Stomach (tissue), 9 donors: ENCODE results near the gene RBBP8NL. TPM values are rescaled to one million over a fixed set of nuclear protein-coding genes. Genes with fewer than 3 reads are reported as not detected.

Experiments
- DNase-seq, 2 donors: peaks; one replicate each; pipeline versions ENCODE4 v3.0.0 to v3.0.0-alpha.2; 2013 to 2019
- H3K27ac ChIP-seq, 5 donors: fragments of 200-600 bp in 4 of 5; sonication (generic) in 4 of 5; one replicate each; pipeline ENCODE4 v1.5.1; 2013 to 2019; ENCODE audit warnings: mild to moderate bottlenecking in 1 of 5, moderate library complexity in 1 of 5
- H3K27me3 ChIP-seq, 3 donors: fragments of 200-600 bp; sonication (generic); one replicate each; pipeline ENCODE4 v1.5.1; 2017 to 2019; ENCODE audit warnings: mixed run types in 1 of 3
- H3K36me3 ChIP-seq, 4 donors: fragments of 200-600 bp; sonication (generic); 1 replicate in 3 of 4; 2 replicates in 1 of 4; pipeline ENCODE4 v1.5.1; 2016 to 2019
- H3K4me1 ChIP-seq, 4 donors: fragments of 200-600 bp; sonication (generic); one replicate each; pipeline ENCODE4 v1.5.1; 2016 to 2019
- H3K4me3 ChIP-seq, 4 donors: fragments of 200-600 bp; sonication (generic) in 3 of 4; one replicate each; pipeline ENCODE4 v1.5.1; 2016 to 2019; ENCODE audit warnings: mild to moderate bottlenecking in 1 of 4
- H3K9me3 ChIP-seq, 4 donors: fragments of 200-600 bp; sonication (generic); one replicate each; pipeline ENCODE4 v1.5.1; 2016 to 2019
- CTCF ChIP-seq, 7 experiments: fragments of 450-650 bp in 4 of 7; fragments of 200-600 bp in 3 of 7; sonication (generic) in 3 of 7; IDR thresholded peaks; one replicate each; pipeline ENCODE4 v1.5.1; 2016 to 2019; ENCODE audit warnings: antibody characterized with exemption in 7 of 7, control low read depth in 2 of 7, mild to moderate bottlenecking in 1 of 7
- EP300 ChIP-seq: sonication (generic); formaldehyde crosslinking; IDR thresholded peaks from one replicate; pipeline ENCODE4 v1.6.1; 2017; ENCODE audit warnings: antibody characterized with exemption
- POLR2A ChIP-seq, 4 donors: fragments of 450-650 bp; IDR thresholded peaks; one replicate each; pipeline ENCODE4 v1.6.1; 2016; ENCODE audit warnings: antibody characterized with exemption in 4 of 4, control low read depth in 2 of 4, mild to moderate bottlenecking in 1 of 4, moderate library complexity in 1 of 4
- POLR2AphosphoS5 ChIP-seq, 3 donors: sonication (generic); formaldehyde crosslinking; IDR thresholded peaks; one replicate each; pipeline ENCODE4 v1.6.1; 2016; ENCODE audit warnings: antibody characterized with exemption in 3 of 3
- whole genome bisulfite sequencing, 5 donors: extraction: QIAGEN DNeasy Blood & Tissue Kit in 3 of 5; methylation state at CpG; one replicate each; pipeline versions ENCODE4 v1.1.5 to v1.1.7; 2013 to 2018; 5-methylcytosine and 5-hydroxymethylcytosine counted together
- intact Hi-C: fragments of 100-400 bp; cut with DNase I; formaldehyde crosslinking; loops from one replicate; pipeline ENCODE4 v1.15.1; 2023; ENCODE audit warnings: low total_unique reads
- polyA plus RNA-seq, 3 donors: library from polyadenylated mRNA; stranded (reverse); fragments of 200-250 nt; gene quantifications; one replicate each; pipeline ENCODE4 v1.2.3, GENCODE V29; 2013
- total RNA-seq, 5 donors: library from RNA; depleted of rRNA; stranded (reverse); fragments of >200 nt; gene quantifications; one replicate each; pipeline versions ENCODE4 v1.1.0 to v1.2.3, GENCODE V29; 2014 to 2016
- donor health status: healthy with polysubstance abuse.
- donor health status: Bipolar disorder and iron deficiency.
- donor health status: healthy.

The RBBP8NL gene
- total and polyA plus RNA-seq, 8 donors, result 0.45 to 8.0 (median 2.2) TPM; not detected in 2

DNA sequence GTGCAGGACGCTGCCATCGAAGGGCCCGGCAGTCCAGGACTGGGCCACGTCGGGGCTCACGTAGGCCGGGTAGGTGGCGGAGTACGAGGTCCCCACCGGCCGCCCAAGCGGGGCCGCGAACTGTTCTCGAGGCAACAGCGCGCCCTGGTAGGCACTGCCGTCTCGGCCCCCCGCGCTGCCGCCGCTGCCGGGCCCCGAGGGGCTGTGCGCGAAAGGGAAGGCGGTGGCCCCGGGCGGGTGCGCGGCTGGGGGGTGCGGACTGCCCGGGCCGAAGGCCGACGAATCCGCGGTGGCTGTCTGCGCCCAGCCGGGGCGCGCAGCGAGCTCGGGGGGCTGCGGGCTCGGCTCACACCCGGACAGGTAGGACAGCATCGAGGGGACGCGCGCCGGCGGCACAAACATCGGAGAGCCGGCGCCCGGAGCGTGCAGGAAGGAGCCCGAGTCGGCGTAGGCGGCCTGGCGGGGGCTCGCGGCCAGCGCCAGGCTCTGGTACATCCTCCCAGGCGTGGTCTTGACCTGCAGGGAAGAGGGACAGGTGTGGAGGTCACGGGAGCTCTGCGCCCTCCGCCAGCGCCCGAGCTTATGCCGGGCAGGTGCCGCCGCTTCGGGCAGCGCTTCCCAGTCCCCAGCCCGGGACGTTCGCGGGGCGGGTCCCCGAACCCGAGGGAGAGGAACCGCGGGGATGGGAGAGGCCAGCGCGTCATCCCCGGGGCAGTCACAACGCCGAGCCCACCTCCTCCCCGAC, 47.9 kb upstream of the RBBP8NL start:
- H3K27me3 ChIP-seq, result peaks cover 12 to 92% (median 40%) of the 10 kb centered on the region in 3 donors

GRCh38 chr20:62474604-62475026, 47.3 kb upstream of the RBBP8NL start:
- H3K4me3 ChIP-seq, result peak overlapping the region; percentile 48 to 59 (median 52)
- peak overlapping the region; percentile 83 to 92 (median 84) for H3K27ac ChIP-seq
- peaks cover 13 to 56% (median 50%) of the 10 kb centered on the region in 4 donors for H3K4me1 ChIP-seq
- 5 to 14% (median 9%) methylated on average over 24 to 25 of the region's 25 CpGs for WGBS, 5 donors
- DNase-seq, result no peak
- intact Hi-C loops, result no loop called here
- H3K9me3 ChIP-seq, result no peaks in the 10 kb centered on the region
- H3K27me3 ChIP-seq, result peaks cover 12 to 90% (median 40%) of the 10 kb centered on the region in 3 donors
- TF ChIP-seq EP300 (no peak), POLR2AphosphoS5 (IDR thresholded peaks at IDR 0.05) (no peak), CTCF (IDR thresholded peaks at IDR 0.05) (no peak), POLR2A (IDR thresholded peaks at IDR 0.05) (no peak)
- no peaks in the 10 kb centered on the region for H3K36me3 ChIP-seq

More for the DNA sequence above, 47.9 kb upstream of the RBBP8NL start:
- Histone ChIP-seq H3K4me3 (peak overlapping the region; percentile 48 to 59 (median 52)), H3K27ac (peak overlapping the region; percentile 81 to 92 (median 84)), H3K9me3 (no peaks in the 10 kb centered on the region), H3K36me3 (no peaks in the 10 kb centered on the region), H3K4me1 (peaks cover 13 to 52% (median 48%) of the 10 kb centered on the region in 4 donors)
- WGBS, 5 donors, result 1 to 8% (median 4%) methylated on average over 16 to 93 of the region's 93 CpGs
- no peak for TF ChIP-seq POLR2AphosphoS5 (IDR thresholded peaks at IDR 0.05)
- TF ChIP-seq EP300, result no peak
- TF ChIP-seq POLR2A (IDR thresholded peaks at IDR 0.05), result no peak
- no peak for TF ChIP-seq CTCF (IDR thresholded peaks at IDR 0.05)
- no peak for DNase-seq
- intact Hi-C loops, result no loop called here

- no peak for DNase-seq
- intact Hi-C loops, result no loop called here
- Histone ChIP-seq H3K4me3 (peak overlapping the region; percentile 48 to 59 (median 52)), H3K36me3 (no peaks in the 10 kb centered on the region), H3K4me1 (peaks cover 13 to 56% (median 52%) of the 10 kb centered on the region in 4 donors), H3K27ac (peak overlapping the region; percentile 83 to 92 (median 84)), H3K9me3 (no peaks in the 10 kb centered on the region), H3K27me3 (peaks cover 12 to 90% (median 40%) of the 10 kb centered on the region in 3 donors)
- no peak for TF ChIP-seq CTCF (IDR thresholded peaks at IDR 0.05)
- no peak for TF ChIP-seq POLR2AphosphoS5 (IDR thresholded peaks at IDR 0.05)
- no peak for TF ChIP-seq POLR2A (IDR thresholded peaks at IDR 0.05)
- no peak for TF ChIP-seq EP300
- WGBS, 5 donors, result 9 to 31% (median 17%) methylated on average over 29 to 52 of the region's 52 CpGs
These were observed 46.6 kb upstream of the RBBP8NL start for GRCh38 chr20:62473717-62474603.

- DNase-seq, result peak in 1 of 2 donors; percentile 53
- TF ChIP-seq POLR2A (IDR thresholded peaks at IDR 0.05) (no peak), EP300 (no peak), POLR2AphosphoS5 (IDR thresholded peaks at IDR 0.05) (no peak), CTCF (IDR thresholded peaks at IDR 0.05) (no peak)
- Histone ChIP-seq H3K36me3 (no peaks in the 10 kb centered on the region), H3K9me3 (no peaks in the 10 kb centered on the region), H3K4me1 (peaks cover 13 to 56% (median 51%) of the 10 kb centered on the region in 4 donors), H3K4me3 (peak overlapping the region; percentile 48 to 59 (median 52)), H3K27ac (peak overlapping the region; percentile 83 to 92 (median 84)), H3K27me3 (peaks cover 12 to 90% (median 38%) of the 10 kb centered on the region in 3 donors)
- intact Hi-C loops, result no loop called here
- WGBS, 5 donors, result 25 to 40% (median 36%) methylated on average over 4 to 30 of the region's 30 CpGs
These were observed 45.7 kb upstream of the RBBP8NL start for GRCh38 chr20:62472941-62473585.
